ENCODE results near the gene GSTM5.
"Not testable (repeated sequence)": the region's sequence is repeated elsewhere in the genome, so short reads cannot be mapped to it uniquely, and the experiment has no call there.

The GSTM5 gene

GRCh38 chr1:109732390-109732881 lies 20.4 kb downstream of the GSTM5 start:
- FAIRE-seq: no peak

DNA sequence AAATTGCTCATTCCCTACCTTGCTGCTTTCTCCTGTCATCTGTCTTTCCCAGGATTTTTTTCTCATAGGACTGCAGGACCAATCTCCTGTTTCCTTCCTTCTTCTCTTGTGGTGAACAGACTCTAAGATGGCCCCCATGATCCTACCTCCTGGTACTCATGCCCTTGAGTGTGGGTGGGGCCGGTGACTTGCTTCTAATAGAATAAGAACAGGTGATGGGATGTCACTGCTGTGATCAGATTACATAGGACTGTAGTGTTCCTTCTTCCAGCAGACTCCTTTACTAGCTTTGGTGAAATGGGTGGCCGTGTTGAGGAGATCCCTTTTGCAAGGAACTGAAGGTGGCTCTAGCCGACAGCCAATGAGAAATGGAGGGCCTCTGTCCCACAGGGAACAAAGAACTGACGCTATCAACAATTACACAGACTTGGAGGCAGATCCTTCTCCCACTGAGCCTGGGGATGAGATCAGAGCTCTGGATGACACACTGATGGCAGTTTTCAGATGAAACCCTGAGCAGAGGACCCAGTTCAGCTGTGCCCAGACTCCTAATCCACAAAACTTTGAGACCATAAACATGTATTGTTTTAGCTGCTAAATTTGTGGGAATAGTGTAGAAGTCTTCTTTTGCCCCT lies 21.3 kb downstream of the GSTM5 start:
- no peak for FAIRE-seq

DNA sequence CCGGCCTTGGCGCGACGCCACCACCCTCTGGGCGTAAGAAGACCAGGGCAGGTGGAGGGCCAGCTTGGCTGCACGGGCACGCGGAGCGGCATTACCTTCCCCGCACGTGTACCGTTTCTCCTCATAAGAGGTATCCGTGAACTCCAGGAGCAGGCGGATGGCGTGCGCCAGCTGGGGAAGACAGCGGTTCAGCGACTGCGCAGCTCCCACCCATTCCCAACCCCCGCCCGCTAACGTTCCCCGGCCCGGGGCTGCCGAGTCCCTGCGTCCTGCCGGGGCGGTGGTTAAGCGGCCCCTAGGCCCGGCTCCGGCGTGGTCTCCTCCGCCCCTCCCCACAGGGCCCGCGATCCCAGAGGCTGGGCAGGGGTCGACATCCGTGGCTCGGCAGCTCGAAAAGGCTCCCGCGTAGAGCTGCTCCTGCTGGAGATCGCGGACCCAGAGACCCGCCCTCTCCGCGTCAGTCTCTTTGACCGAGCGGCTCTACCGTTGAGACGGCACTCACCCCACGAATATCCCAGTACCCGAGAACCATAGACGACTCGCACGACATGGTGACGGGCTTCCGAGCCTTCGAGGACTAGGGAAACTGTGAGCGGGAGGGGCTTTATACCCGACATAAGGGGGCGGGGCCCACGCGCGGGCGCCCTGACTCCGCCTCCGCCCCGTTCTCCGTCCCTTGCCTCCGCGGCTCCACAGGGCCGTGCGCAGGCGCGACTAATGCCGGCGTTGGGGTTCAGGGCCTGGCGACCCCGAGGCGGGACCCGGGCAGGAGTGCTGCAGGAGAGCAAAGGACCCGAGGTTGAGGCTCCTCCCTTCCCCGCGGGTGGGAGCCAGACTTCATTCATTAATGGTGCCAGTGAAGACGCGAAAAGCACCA lies 27.9 kb downstream of the GSTM5 start:
- no peak for FAIRE-seq

GRCh38 chr1:109740615-109741373 lies 28.7 kb downstream of the GSTM5 start, which contains the start of gene GSTM3:
Gene GSTM3 (minus strand): TSS chr1:109741038. CDS start chr1:109740287, 751 bp downstream.
- no peak for FAIRE-seq

GRCh38 chr1:109748311-109748710 lies 36.3 kb downstream of the GSTM5 start:
- FAIRE-seq: not testable (repeated sequence)

DNA sequence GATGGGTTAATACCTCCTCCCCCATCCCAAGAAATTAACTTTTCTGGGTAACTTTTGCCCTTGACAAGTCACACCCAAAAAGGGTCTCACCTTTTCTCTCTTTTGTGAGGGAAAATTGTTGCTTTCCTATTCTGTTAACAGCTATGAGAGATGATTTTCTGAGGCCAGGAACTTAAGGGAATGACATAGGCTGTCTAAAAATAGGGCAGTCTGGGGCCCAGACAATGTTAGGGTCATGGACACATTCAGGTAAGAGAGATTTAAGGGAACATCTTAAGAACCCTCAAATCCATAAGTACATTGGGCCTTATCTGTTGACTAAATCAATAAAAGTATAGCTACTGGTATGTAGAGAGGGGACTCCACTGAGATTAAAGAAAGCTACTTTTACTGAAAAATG lies 37.2 kb downstream of the GSTM5 start:
- no peak for FAIRE-seq

- FAIRE-seq: no peak
Observed at GRCh38 chr1:109750241-109750882, 38.3 kb downstream of the GSTM5 start.

- no peak for FAIRE-seq
Observed at GRCh38 chr1:109750920-109751319, 38.9 kb downstream of the GSTM5 start.

- no peak for FAIRE-seq
Observed at GRCh38 chr1:109751531-109752260, 39.6 kb downstream of the GSTM5 start.

DNA sequence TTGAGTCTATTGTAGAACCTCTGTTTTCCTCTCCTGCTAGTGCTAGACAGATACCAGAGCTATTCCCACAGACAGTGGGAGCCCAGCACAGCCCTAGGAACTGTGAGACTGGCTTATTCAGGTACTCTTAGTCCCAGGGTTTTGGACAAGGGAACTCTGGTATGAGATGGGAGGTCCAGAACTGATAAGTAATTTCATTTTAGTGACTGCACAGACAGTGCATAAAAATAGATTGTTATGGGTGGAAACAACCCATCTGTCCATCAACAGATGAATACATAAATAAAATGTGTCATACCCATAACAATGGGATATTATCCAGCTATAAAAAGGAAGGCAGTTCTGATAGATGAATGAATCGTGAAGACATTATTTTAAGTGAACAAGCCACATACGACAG lies 42.7 kb downstream of the GSTM5 start:
- FAIRE-seq: no peak

GRCh38 chr1:109756325-109756724 lies 44.3 kb downstream of the GSTM5 start:
- not testable (repeated sequence) for FAIRE-seq

DNA sequence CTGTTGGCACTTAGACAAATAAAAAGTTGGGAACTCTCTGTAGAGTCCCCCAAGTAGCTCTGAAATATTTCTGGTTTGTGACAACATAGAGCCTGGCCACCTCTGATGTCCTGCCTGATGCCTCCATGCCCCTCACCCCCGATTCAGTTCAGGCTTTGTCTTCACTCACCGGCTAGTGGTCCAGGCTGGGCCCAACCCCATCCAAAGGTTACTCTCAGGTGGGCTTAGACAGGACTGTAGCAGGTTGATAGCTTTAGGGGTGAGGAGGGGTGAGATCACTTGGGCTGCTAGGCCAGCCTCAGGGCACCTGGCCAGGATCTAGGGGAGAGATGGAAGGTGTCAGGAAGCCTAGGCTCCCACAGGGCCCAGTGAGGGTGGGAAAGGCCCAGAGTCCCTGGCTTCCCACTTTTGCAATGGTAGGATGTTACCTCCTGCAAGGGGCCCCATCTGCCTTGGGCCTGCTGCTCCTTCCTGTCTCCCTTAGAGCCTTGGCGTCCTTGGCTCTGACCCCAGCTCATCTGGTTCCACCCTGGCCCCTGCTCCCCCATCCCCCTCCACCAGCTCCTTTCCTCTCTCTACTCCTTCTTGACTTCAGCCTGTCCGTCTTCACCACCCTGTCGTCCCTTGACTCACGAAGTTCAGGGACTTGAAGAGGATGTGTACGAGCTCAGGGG lies 44.9 kb downstream of the GSTM5 start:
- no peak for FAIRE-seq

DNA sequence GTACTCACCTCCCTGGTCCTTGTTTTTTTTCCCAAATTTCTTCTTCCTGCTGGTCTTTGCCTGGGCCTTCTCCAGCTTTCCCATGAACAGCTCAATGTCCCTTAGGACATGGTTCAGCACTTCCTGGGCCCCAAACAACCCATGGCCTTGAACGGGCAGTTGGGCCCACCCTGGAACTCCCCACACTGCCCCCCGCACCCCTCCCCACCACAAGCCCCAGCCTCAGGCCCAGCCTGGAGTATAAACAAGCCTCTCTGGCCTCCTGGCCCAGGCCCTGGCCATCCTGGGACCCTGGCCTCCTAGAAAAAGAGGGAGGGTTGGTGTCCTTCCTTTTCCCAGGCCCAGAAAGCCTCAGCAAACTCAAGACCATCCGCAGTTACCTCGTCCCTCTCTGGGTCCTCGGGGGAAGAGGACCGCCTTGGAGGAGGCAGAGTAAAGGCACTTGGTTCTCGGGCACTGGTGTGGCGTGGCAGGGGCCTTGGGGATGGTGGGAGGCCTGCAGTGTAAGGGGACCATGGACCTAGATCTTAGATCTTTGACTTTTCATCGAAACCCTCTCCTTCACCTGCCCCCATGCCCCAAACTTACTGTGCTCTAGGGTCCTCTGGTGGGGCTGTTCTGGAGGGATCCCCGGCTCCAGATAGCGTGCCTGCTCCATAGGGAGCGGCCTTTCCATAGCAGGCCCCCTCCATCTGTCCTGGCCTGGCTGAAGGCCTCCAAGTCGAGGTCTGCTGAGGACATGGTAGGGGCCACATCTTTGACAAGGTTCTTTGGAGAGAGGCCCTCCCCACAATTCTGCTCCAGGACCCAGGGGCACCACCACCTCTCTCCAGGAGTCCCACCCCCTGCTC lies 46.1 kb downstream of the GSTM5 start:
- no peak for FAIRE-seq

DNA sequence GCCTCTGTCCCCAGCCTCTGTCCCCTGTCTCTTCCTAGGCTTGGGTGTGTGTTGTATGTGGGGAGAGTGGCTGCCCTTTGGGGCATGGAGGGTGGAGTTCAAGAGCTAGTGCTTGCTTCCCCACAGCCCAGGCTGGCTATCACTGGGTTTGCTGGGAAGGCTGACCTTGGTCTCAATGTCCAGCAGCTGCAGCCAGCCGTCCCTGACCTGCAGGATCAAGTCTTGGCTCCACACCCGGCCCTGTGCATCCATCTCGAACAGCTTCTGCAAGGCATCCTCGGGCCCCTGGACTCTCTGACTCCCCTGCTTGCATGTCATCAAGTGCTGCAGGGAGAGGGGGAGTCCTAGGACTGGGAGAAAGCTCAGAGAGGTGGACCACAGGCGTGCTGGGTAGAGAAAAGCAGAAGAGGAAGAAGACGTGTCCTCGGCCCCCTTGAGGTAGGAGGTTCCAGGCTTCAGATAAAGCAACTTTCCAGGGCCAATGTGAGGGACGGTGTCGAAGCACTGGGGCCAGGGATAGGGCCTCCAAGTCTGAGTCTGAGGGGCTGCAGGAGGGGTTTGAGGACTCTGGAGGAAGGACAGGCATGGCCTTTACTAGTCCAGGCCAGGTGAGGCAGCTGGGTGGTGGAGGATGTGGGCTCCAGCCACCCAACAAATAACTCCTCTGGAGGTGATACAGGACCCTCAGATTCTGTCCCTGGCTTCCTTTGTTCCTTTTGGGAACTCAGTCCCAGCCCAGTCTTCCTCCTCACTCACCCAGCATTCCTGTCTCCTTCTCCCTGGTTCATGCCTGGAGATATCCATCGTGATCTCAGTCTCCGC lies 47.7 kb downstream of the GSTM5 start:
- no peak for FAIRE-seq

GRCh38 chr1:109760581-109761226 lies 48.7 kb downstream of the GSTM5 start:
- FAIRE-seq: no peak

- no peak for FAIRE-seq
Observed at GRCh38 chr1:109761227-109762038, 49.4 kb downstream of the GSTM5 start.

- FAIRE-seq: no peak
Observed at GRCh38 chr1:109762039-109762585, 50.1 kb downstream of the GSTM5 start.
